K562 (cell line): ENCODE measurements around the gene AJM1. TPM values are rescaled to one million over a fixed set of nuclear protein-coding genes. Genes with fewer than 3 reads are reported as not detected.

Experiments used
- ATAC-seq: fragments of 200-7000 bp; cut with Tn5 transposase; 3 replicates; pipeline ENCODE4 v1.9.1; 2020; ENCODE audit warnings: moderate library complexity
- BruUV-seq: library from RNA; stranded (reverse); fragments of 400-500 nt; replicated peaks from 2 replicates; lab custom pipeline; 2021; lab: Mats Ljungman, UMichigan
- CTCF ChIA-PET: fragments of 300-600 bp; formaldehyde crosslinking; extraction: SDS; loops from one replicate; lab custom pipeline; 2021; ENCODE audit warnings: low intra/inter-chr PET ratio; lab: Yijun Ruan, JAX
- POLR2A ChIA-PET: fragments of 300-600, 350-650 bp; sonication (Branson Sonifier 250); formaldehyde crosslinking; extraction: SDS; loops from one replicate; lab custom pipeline; 2021; ENCODE audit warnings: antibody characterized with exemption, inconsistent platforms; lab: Yijun Ruan, JAX
- DNase-seq, 4 experiments: peaks; one replicate each; pipeline versions ENCODE4 v3.0.0 to v3.0.0-alpha.2; 2011 to 2018; ENCODE audit warnings: low spot score in 3 of 4, mixed read lengths in 3 of 4; ENCODE audit errors: extremely low read depth in 1 of 4
- FAIRE-seq: peaks from 2 replicates; lab custom pipeline; 2011; peaks lifted over from hg19 to GRCh38; lab: Jason Lieb, UNC
- H2AFZ ChIP-seq: 2 replicates; pipeline ENCODE4 v1.6.0; 2011; ENCODE audit warnings: low read depth, low read length, control low read depth, inconsistent platforms
- H3K27ac ChIP-seq: fragments of 200-600 bp; 3 replicates; pipeline ENCODE4 v1.8.0; 2011; ENCODE audit warnings: low read depth, mild to moderate bottlenecking, control low read depth, inconsistent platforms, low read length, moderate library complexity, mixed read lengths; ENCODE audit errors: extremely low read depth
- H3K27me3 ChIP-seq, 2 experiments: fragments of 300-600 bp in 1 of 2; 2 replicates in 1 of 2; 3 replicates in 1 of 2; pipeline versions ENCODE4 v1.6.0 to v1.8.0; 2011; ENCODE audit warnings: inconsistent platforms in 2 of 2, low read length in 2 of 2, mild to moderate bottlenecking in 1 of 2, mixed read lengths in 1 of 2, moderate library complexity in 1 of 2; ENCODE audit not compliant: control insufficient read depth in 2 of 2, insufficient read depth in 2 of 2
- H3K36me3 ChIP-seq: fragments of 300-600 bp; 3 replicates; pipeline ENCODE4 v1.8.0; 2011; ENCODE audit warnings: mild to moderate bottlenecking, low read length, inconsistent platforms; ENCODE audit not compliant: control insufficient read depth, insufficient read depth
- H3K4me1 ChIP-seq, 2 experiments: fragments of 200-600 bp in 1 of 2; replicated peaks in 1 of 2; 2 replicates in 1 of 2; 3 replicates in 1 of 2; pipeline versions ENCODE4 v1.5.1 to v1.8.0; 2011; ENCODE audit warnings: inconsistent platforms in 2 of 2, low read length in 2 of 2, mild to moderate bottlenecking in 1 of 2, mixed read lengths in 1 of 2, moderate library complexity in 1 of 2; ENCODE audit not compliant: control insufficient read depth in 2 of 2, insufficient read depth in 2 of 2
- H3K4me2 ChIP-seq: 2 replicates; pipeline ENCODE4 v1.6.1; 2011; ENCODE audit warnings: low read length, control low read depth, inconsistent platforms, mixed read lengths; ENCODE audit not compliant: insufficient read depth
- H3K4me3 ChIP-seq: fragments of 200-600 bp; sonication (generic), shearing (Covaris generic); 2 replicates; pipeline ENCODE4 v1.5.1; 2016; ENCODE audit warnings: control low read depth, inconsistent platforms
- H3K79me2 ChIP-seq: fragments of 200-600 bp; 3 replicates; pipeline ENCODE4 v1.8.0; 2011; ENCODE audit warnings: low read length, inconsistent platforms; ENCODE audit not compliant: control insufficient read depth, insufficient read depth
- H3K9ac ChIP-seq, 2 experiments: 2 replicates each; pipeline versions ENCODE4 v1.6.0 to v1.6.1; 2011; ENCODE audit warnings: low read depth in 2 of 2, low read length in 2 of 2, control low read depth in 1 of 2, inconsistent platforms in 1 of 2, mild to moderate bottlenecking in 1 of 2, mixed read lengths in 1 of 2; ENCODE audit not compliant: insufficient read depth in 1 of 2
- H3K9me1 ChIP-seq: one replicate; pipeline ENCODE4 v1.6.0; 2011; ENCODE audit warnings: inconsistent platforms, mild to moderate bottlenecking, low read length, moderate library complexity; ENCODE audit not compliant: control insufficient read depth, insufficient read depth
- H3K9me3 ChIP-seq: replicated peaks from 2 replicates; pipeline ENCODE4 v1.5.1; 2011; ENCODE audit warnings: low read depth, low read length, inconsistent platforms; ENCODE audit not compliant: control insufficient read depth, insufficient read depth
- H4K20me1 ChIP-seq: replicated peaks from 2 replicates; pipeline ENCODE4 v1.6.1; 2011; ENCODE audit warnings: low read length, inconsistent platforms, mixed read lengths; ENCODE audit not compliant: control insufficient read depth, insufficient read depth
- ARNT ChIP-seq, 2 experiments: fragments of 450-650 bp; IDR thresholded peaks; 2 replicates each; pipeline ENCODE4 v1.6.1; 2016; ENCODE audit warnings: mild to moderate bottlenecking in 1 of 2
- FOXP1 ChIP-seq: sonication (generic); formaldehyde crosslinking; IDR thresholded peaks from 2 replicates; pipeline ENCODE4 v1.8.0; 2022; ENCODE audit warnings: mild to moderate bottlenecking, missing genetic modification reagents
- GTF2F1 ChIP-seq: IDR thresholded peaks from 2 replicates; pipeline ENCODE4 v1.6.1; 2011; ENCODE audit warnings: low read depth, low read length, improper control_type of control experiment
- MCM7 ChIP-seq, 2 experiments: fragments of 450-650 bp; IDR thresholded peaks; 2 replicates each; pipeline ENCODE4 v1.6.1; 2016 to 2018
- POLR2G ChIP-seq: fragments of 200-400 bp; formaldehyde crosslinking; IDR thresholded peaks from 2 replicates; pipeline ENCODE4 v1.6.1; 2017; ENCODE audit warnings: low read depth, mild to moderate bottlenecking, antibody characterized with exemption, low read length, moderate library complexity
- RBFOX2 ChIP-seq: fragments of 200-400 bp; formaldehyde crosslinking; IDR thresholded peaks from 2 replicates; pipeline ENCODE4 v1.6.1; 2017; ENCODE audit warnings: low read depth, mild to moderate bottlenecking, low read length, moderate library complexity
- RBM22 ChIP-seq: fragments of 200-400 bp; formaldehyde crosslinking; IDR thresholded peaks from 2 replicates; pipeline ENCODE4 v1.6.1; 2018; ENCODE audit warnings: low read length, low read depth; ENCODE audit not compliant: poor library complexity, severe bottlenecking
- ZC3H4 ChIP-seq: sonication (generic); formaldehyde crosslinking; IDR thresholded peaks from 2 replicates; pipeline ENCODE4 v1.9.0; 2021; ENCODE audit warnings: missing genetic modification reagents, borderline replicate concordance
- WGBS: fragments of 100-300 bp; shearing (Covaris generic); methylation state at CpG from one replicate; pipeline ENCODE4 v1.1.6; 2016; ENCODE audit warnings: low coverage, mixed read lengths; ENCODE audit not compliant: insufficient coverage; ENCODE audit errors: missing lambda C conversion rate; 5-methylcytosine and 5-hydroxymethylcytosine counted together
- in situ Hi-C: fragments of 300-500 bp; cut with MboI; formaldehyde crosslinking; loops from 4 replicates; pipeline ENCODE4 v1.15.0; 2018; ENCODE audit warnings: inconsistent platforms, mixed read lengths
- intact Hi-C: fragments of 100-400 bp; cut with micrococcal nuclease; formaldehyde crosslinking; loops from 2 replicates; pipeline ENCODE4 v1.14.2; 2022
- polyA plus RNA-seq, 8 experiments: library from polyadenylated mRNA; depleted of rRNA in 4 of 8; stranded (reverse) in 5 of 8; unstranded in 3 of 8; fragments of >200 nt; fragmentation: Nextera tagmentation in 2 of 8; fragmentation: Illumina TruSeq in 1 of 8; extraction: Ambion mirVana in 2 of 8; extraction: Trizol in 1 of 8; gene quantifications; 2 replicates each; pipeline versions ENCODE4 v1.2.1 to v1.2.3, GENCODE V29; 2011 to 2014; ENCODE audit warnings: inconsistent platforms in 1 of 8, missing spikeins in 1 of 8
- total RNA-seq, 7 experiments: library from RNA; depleted of rRNA in 6 of 7; stranded (reverse); fragments of >200 nt in 6 of 7; fragmentation: Illumina TruSeq in 2 of 7; extraction: Trizol in 2 of 7; gene quantifications; 2 replicates each; pipeline versions ENCODE4 v1.2.1 to v1.2.3, GENCODE V29; 2011 to 2021; ENCODE audit warnings: low replicate concordance in 1 of 7

AJM1 gene
- total and polyA plus RNA-seq, 9 of the 15 experiments (the other 6 are each of a cell fraction or from before 2014, with no cell fraction given), result 0.01 to 3.7 (median 0.65) TPM; not detected in 1

- DNase-seq (no peak), FAIRE-seq (no peak), ATAC-seq (no peak)
- Histone ChIP-seq H3K27me3 (no peaks in the 10 kb centered on the region), H3K79me2 (no peaks in the 10 kb centered on the region), H3K4me3 (no peak overlapping the region), H3K9me3 (no peaks in the 10 kb centered on the region), H3K4me2 (no peak overlapping the region), H2AFZ (no peak overlapping the region), H4K20me1 (peaks cover 10% of the 10 kb centered on the region; the same call in 1 of the 2 replicates), H3K27ac (no peak overlapping the region), H3K9me1 (no peaks in the 10 kb centered on the region), H3K4me1 (peaks cover 0 to 86% of the 10 kb centered on the region in 2 experiments; a peak in 2 of 5 replicates), H3K9ac (no peak overlapping the region; a peak in 1 of 4 replicates), H3K36me3 (peaks cover 35% of the 10 kb centered on the region; the same call in 1 of the 3 replicates)
- in situ Hi-C loops, result no loop called here
- no TSS peak for BruUV-seq
- intact Hi-C loops, result no loop called here
- POLR2A ChIA-PET, result interaction anchor here (0.6 to 1.7 kb wide), 6 partner anchors 9 to 527 kb away, joined by 3 to 4 read pairs (median 3); partner anchors contain the start of genes AJM1 and EDF1
- 87% methylated on average over 14 of the region's 19 CpGs for WGBS
- no peak for TF ChIP-seq FOXP1 (CRISPR knock-in tag)
- peak; percentile 64; the same call in 1 of the 2 replicates for TF ChIP-seq POLR2G
- TF ChIP-seq RBFOX2, result peak; percentile 41
- TF ChIP-seq RBM22, result peak; percentile 48
- TF ChIP-seq GTF2F1, result no peak
- TF ChIP-seq MCM7 (IDR thresholded peaks at IDR 0.05), result no peak
- TF ChIP-seq ZC3H4 (CRISPR knock-in tag), result no peak
- no peak for TF ChIP-seq ARNT (IDR thresholded peaks at IDR 0.05)
- CTCF ChIA-PET, result no interaction called here
Measured at GRCh38 chr9:136857166-136857565, 14.9 kb downstream of the AJM1 start.
